HEK293 (cell line): ENCODE measurements around the gene SLC34A3.
A peak's percentile ranks its signal among the peaks of the same experiment; 100 is the strongest.

Experiments
- KLF16 ChIP-seq: fragments of 450-650 bp; formaldehyde crosslinking; IDR thresholded peaks from 2 replicates; pipeline ENCODE4 v1.5.1; 2017; ENCODE audit warnings: missing biosample characterization, missing genetic modification characterization
- KLF9 ChIP-seq: fragments of 450-650 bp; formaldehyde crosslinking; IDR thresholded peaks from 2 replicates; pipeline ENCODE4 v1.5.1; 2016; ENCODE audit warnings: missing biosample characterization, missing genetic modification characterization, low read depth
- RBAK ChIP-seq: fragments of 450-650 bp; formaldehyde crosslinking; IDR thresholded peaks from 2 replicates; pipeline ENCODE4 v1.5.1; 2016; ENCODE audit warnings: missing biosample characterization, missing genetic modification characterization
- SCRT1 ChIP-seq: fragments of 450-650 bp; formaldehyde crosslinking; IDR thresholded peaks from 2 replicates; pipeline ENCODE4 v1.5.1; 2016; ENCODE audit warnings: missing biosample characterization, missing genetic modification characterization, borderline replicate concordance
- SCRT2 ChIP-seq: fragments of 450-650 bp; formaldehyde crosslinking; IDR thresholded peaks from 2 replicates; pipeline ENCODE4 v1.5.1; 2016; ENCODE audit warnings: missing biosample characterization, missing genetic modification characterization
- ZNF214 ChIP-seq: fragments of 450-650 bp; formaldehyde crosslinking; IDR thresholded peaks from 2 replicates; pipeline ENCODE4 v1.5.1; 2017; ENCODE audit warnings: missing biosample characterization, mild to moderate bottlenecking, missing genetic modification characterization, borderline replicate concordance
- ZNF221 ChIP-seq: fragments of 450-650 bp; formaldehyde crosslinking; IDR thresholded peaks from 2 replicates; pipeline ENCODE4 v1.5.1; 2017; ENCODE audit warnings: missing biosample characterization, missing genetic modification characterization, borderline replicate concordance
- ZNF266 ChIP-seq: fragments of 450-650 bp; formaldehyde crosslinking; IDR thresholded peaks from 2 replicates; pipeline ENCODE4 v1.5.1; 2016; ENCODE audit warnings: missing biosample characterization, missing genetic modification characterization, low read depth
- ZNF341 ChIP-seq: fragments of 450-650 bp; formaldehyde crosslinking; IDR thresholded peaks from 2 replicates; pipeline ENCODE4; 2016; ENCODE audit warnings: low read depth, missing biosample characterization, missing genetic modification characterization
- ZNF391 ChIP-seq: fragments of 450-650 bp; formaldehyde crosslinking; IDR thresholded peaks from 2 replicates; pipeline ENCODE4 v1.5.1; 2016; ENCODE audit warnings: low read depth, missing biosample characterization, missing genetic modification characterization, borderline replicate concordance
- ZNF423 ChIP-seq: fragments of 450-650 bp; formaldehyde crosslinking; IDR thresholded peaks from 2 replicates; pipeline ENCODE4 v1.5.1; 2016; ENCODE audit warnings: missing biosample characterization, missing genetic modification characterization
- ZNF426 ChIP-seq: fragments of 450-650 bp; formaldehyde crosslinking; IDR thresholded peaks from 2 replicates; pipeline ENCODE4 v1.5.1; 2017; ENCODE audit warnings: missing biosample characterization, missing genetic modification characterization, mild to moderate bottlenecking, inconsistent platforms, moderate library complexity
- ZNF473 ChIP-seq: fragments of 450-650 bp; formaldehyde crosslinking; IDR thresholded peaks from 2 replicates; pipeline ENCODE4 v1.5.1; 2017; ENCODE audit warnings: missing biosample characterization, missing genetic modification characterization
- ZNF548 ChIP-seq: fragments of 450-650 bp; formaldehyde crosslinking; IDR thresholded peaks from 2 replicates; pipeline ENCODE4 v1.5.1; 2016; ENCODE audit warnings: missing biosample characterization, missing genetic modification characterization
- ZNF660 ChIP-seq: fragments of 450-650 bp; IDR thresholded peaks from 2 replicates; pipeline ENCODE4 v1.5.1; 2018; ENCODE audit warnings: missing biosample characterization, mild to moderate bottlenecking, missing genetic modification characterization
- ZNF664 ChIP-seq: fragments of 450-650 bp; formaldehyde crosslinking; IDR thresholded peaks from 2 replicates; pipeline ENCODE4 v1.5.1; 2016; ENCODE audit warnings: missing biosample characterization, missing genetic modification characterization
- ZNF670 ChIP-seq: fragments of 450-650 bp; formaldehyde crosslinking; IDR thresholded peaks from 2 replicates; pipeline ENCODE4 v1.5.1; 2016; ENCODE audit warnings: missing biosample characterization, missing genetic modification characterization, low read depth
- ZNF747 ChIP-seq: fragments of 450-650 bp; formaldehyde crosslinking; IDR thresholded peaks from 2 replicates; pipeline ENCODE4 v1.5.1; 2016; ENCODE audit warnings: missing biosample characterization, missing genetic modification characterization
- ZNF76 ChIP-seq: fragments of 450-650 bp; formaldehyde crosslinking; IDR thresholded peaks from 2 replicates; pipeline ENCODE4; 2016; ENCODE audit warnings: low read depth, missing biosample characterization, missing genetic modification characterization, borderline replicate concordance
- ZNF768 ChIP-seq: fragments of 450-650 bp; formaldehyde crosslinking; IDR thresholded peaks from 2 replicates; pipeline ENCODE4 v1.5.1; 2018; ENCODE audit warnings: missing biosample characterization, mild to moderate bottlenecking, missing genetic modification characterization
- ZSCAN18 ChIP-seq: fragments of 450-650 bp; formaldehyde crosslinking; IDR thresholded peaks from 2 replicates; pipeline ENCODE4 v1.5.1; 2016; ENCODE audit warnings: missing biosample characterization, missing genetic modification characterization
- TF ChIP-seq, protein P1 (sequence below): fragments of 450-650 bp; formaldehyde crosslinking; IDR thresholded peaks from 2 replicates; pipeline ENCODE4 v1.5.1; 2016; ENCODE audit warnings: missing biosample characterization, missing genetic modification characterization
- TF ChIP-seq, protein P2 (sequence below): fragments of 450-650 bp; formaldehyde crosslinking; IDR thresholded peaks from 2 replicates; pipeline ENCODE4 v1.5.1; 2017; ENCODE audit warnings: missing biosample characterization, missing genetic modification characterization
- TF ChIP-seq, protein P3 (sequence below): fragments of 450-650 bp; formaldehyde crosslinking; IDR thresholded peaks from 2 replicates; pipeline ENCODE4; 2016; ENCODE audit warnings: missing biosample characterization, missing genetic modification characterization
- TF ChIP-seq, protein P4 (sequence below): fragments of 450-650 bp; formaldehyde crosslinking; IDR thresholded peaks from 2 replicates; pipeline ENCODE4 v1.5.1; 2017; ENCODE audit warnings: missing biosample characterization, missing genetic modification characterization
- TF ChIP-seq, protein P5 (sequence below): fragments of 450-650 bp; formaldehyde crosslinking; IDR thresholded peaks from 2 replicates; pipeline ENCODE4 v1.5.1; 2017; ENCODE audit warnings: missing biosample characterization, missing genetic modification characterization
- TF ChIP-seq, protein P6 (sequence below): fragments of 450-650 bp; formaldehyde crosslinking; IDR thresholded peaks from 2 replicates; pipeline ENCODE4 v1.5.1; 2016; ENCODE audit warnings: missing biosample characterization, missing genetic modification characterization

Gene SLC34A3

DNA sequence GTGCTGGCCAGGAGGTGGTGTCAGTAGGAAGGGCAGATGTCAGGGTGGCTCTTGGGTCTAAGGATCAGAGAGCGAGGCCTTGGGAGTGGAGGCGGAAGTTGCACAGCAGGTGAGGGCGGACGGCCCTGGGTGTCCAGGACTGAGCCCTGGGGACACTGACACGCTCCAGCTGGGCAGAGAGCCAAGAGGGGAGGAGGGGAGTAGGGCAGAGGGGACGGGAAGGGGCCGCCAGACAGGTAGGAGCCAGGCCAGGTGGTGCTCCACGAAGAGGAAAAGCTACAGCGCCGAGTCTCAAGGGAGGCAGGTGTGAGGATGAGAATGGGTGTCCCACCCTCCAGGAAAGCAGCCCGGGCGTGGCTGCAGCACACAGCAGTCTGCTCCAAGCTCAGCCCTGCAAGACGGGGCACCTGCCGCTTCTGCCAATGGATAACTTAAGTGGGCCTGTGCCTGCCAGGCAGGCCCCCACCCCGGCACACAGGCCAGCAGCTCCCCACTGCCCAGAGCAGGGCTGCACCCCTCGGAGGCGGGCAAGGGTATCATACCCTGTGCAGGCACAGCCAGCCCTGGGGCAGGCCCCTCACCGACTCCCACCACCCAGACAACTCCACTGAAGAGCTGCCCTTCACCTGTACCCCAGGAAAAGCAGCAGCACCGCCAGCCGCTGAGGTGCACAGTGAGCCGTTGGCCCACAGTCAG, 35.0 kb upstream of the SLC34A3 start (continued):
- peak; percentile 74 for TF ChIP-seq SCRT2 (tag by site-specific recombination)
- no peak for TF ChIP-seq ZNF660
- no peak for TF ChIP-seq KLF9
- TF ChIP-seq, protein P1, sequence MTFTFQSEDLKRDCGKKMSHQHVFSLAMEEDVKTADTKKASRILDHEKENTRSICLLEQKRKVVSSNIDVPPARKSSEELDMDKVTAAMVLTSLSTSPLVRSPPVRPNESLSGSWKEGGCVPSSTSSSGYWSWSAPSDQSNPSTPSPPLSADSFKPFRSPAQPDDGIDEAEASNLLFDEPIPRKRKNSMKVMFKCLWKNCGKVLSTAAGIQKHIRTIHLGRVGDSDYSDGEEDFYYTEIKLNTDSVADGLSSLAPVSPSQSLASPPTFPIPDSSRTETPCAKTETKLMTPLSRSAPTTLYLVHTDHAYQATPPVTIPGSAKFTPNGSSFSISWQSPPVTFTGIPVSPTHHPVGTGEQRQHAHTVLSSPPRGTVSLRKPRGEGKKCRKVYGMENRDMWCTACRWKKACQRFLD (tag by site-specific recombination) = no peak
- no peak for TF ChIP-seq ZNF391 (tag by site-specific recombination)
- no peak for TF ChIP-seq ZSCAN18 (tag by site-specific recombination)
- no peak for TF ChIP-seq ZNF214 (tag by site-specific recombination)
- TF ChIP-seq ZNF266 (tag by site-specific recombination) = no peak
- no peak for TF ChIP-seq ZNF426 (tag by site-specific recombination)
- no peak for TF ChIP-seq ZNF670 (tag by site-specific recombination)
- no peak for TF ChIP-seq ZNF747 (tag by site-specific recombination)
- TF ChIP-seq, protein P2, sequence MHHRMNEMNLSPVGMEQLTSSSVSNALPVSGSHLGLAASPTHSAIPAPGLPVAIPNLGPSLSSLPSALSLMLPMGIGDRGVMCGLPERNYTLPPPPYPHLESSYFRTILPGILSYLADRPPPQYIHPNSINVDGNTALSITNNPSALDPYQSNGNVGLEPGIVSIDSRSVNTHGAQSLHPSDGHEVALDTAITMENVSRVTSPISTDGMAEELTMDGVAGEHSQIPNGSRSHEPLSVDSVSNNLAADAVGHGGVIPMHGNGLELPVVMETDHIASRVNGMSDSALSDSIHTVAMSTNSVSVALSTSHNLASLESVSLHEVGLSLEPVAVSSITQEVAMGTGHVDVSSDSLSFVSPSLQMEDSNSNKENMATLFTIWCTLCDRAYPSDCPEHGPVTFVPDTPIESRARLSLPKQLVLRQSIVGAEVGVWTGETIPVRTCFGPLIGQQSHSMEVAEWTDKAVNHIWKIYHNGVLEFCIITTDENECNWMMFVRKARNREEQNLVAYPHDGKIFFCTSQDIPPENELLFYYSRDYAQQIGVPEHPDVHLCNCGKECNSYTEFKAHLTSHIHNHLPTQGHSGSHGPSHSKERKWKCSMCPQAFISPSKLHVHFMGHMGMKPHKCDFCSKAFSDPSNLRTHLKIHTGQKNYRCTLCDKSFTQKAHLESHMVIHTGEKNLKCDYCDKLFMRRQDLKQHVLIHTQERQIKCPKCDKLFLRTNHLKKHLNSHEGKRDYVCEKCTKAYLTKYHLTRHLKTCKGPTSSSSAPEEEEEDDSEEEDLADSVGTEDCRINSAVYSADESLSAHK = no peak
- no peak for TF ChIP-seq ZNF548 (tag by site-specific recombination)
- 0 out of 2 replicates have a peak, but pooled peaks have one; percentile 22 for TF ChIP-seq SCRT1 (tag by site-specific recombination)
- TF ChIP-seq ZNF423 (tag by site-specific recombination) = peak; percentile 86; the same call in 1 of the 2 replicates
- TF ChIP-seq ZNF221 = no peak
- TF ChIP-seq RBAK = no peak
- no peak for TF ChIP-seq KLF16
- no peak for TF ChIP-seq ZNF664 (tag by site-specific recombination)
- TF ChIP-seq, protein P3, sequence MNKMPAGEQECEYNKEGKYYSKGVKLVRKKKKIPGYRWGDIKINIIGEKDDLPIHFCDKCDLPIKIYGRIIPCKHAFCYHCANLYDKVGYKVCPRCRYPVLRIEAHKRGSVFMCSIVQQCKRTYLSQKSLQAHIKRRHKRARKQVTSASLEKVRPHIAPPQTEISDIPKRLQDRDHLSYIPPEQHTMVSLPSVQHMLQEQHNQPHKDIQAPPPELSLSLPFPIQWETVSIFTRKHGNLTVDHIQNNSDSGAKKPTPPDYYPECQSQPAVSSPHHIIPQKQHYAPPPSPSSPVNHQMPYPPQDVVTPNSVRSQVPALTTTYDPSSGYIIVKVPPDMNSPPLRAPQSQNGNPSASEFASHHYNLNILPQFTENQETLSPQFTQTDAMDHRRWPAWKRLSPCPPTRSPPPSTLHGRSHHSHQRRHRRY (tag by site-specific recombination) = no peak
- TF ChIP-seq, protein P4, sequence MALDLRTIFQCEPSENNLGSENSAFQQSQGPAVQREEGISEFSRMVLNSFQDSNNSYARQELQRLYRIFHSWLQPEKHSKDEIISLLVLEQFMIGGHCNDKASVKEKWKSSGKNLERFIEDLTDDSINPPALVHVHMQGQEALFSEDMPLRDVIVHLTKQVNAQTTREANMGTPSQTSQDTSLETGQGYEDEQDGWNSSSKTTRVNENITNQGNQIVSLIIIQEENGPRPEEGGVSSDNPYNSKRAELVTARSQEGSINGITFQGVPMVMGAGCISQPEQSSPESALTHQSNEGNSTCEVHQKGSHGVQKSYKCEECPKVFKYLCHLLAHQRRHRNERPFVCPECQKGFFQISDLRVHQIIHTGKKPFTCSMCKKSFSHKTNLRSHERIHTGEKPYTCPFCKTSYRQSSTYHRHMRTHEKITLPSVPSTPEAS (tag by site-specific recombination) = no peak
- TF ChIP-seq, protein P5, sequence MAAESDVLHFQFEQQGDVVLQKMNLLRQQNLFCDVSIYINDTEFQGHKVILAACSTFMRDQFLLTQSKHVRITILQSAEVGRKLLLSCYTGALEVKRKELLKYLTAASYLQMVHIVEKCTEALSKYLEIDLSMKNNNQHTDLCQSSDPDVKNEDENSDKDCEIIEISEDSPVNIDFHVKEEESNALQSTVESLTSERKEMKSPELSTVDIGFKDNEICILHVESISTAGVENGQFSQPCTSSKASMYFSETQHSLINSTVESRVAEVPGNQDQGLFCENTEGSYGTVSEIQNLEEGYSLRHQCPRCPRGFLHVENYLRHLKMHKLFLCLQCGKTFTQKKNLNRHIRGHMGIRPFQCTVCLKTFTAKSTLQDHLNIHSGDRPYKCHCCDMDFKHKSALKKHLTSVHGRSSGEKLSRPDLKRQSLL (tag by site-specific recombination) = no peak
- TF ChIP-seq ZNF473 (tag by site-specific recombination) = no peak
- TF ChIP-seq ZNF76 (tag by site-specific recombination) = no peak
- no peak for TF ChIP-seq ZNF768 (tag by site-specific recombination)
- TF ChIP-seq, protein P6, sequence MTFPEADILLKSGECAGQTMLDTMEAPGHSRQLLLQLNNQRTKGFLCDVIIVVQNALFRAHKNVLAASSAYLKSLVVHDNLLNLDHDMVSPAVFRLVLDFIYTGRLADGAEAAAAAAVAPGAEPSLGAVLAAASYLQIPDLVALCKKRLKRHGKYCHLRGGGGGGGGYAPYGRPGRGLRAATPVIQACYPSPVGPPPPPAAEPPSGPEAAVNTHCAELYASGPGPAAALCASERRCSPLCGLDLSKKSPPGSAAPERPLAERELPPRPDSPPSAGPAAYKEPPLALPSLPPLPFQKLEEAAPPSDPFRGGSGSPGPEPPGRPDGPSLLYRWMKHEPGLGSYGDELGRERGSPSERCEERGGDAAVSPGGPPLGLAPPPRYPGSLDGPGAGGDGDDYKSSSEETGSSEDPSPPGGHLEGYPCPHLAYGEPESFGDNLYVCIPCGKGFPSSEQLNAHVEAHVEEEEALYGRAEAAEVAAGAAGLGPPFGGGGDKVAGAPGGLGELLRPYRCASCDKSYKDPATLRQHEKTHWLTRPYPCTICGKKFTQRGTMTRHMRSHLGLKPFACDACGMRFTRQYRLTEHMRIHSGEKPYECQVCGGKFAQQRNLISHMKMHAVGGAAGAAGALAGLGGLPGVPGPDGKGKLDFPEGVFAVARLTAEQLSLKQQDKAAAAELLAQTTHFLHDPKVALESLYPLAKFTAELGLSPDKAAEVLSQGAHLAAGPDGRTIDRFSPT (tag by site-specific recombination) = peak; percentile 28; the same call in 1 of the 2 replicates
- TF ChIP-seq ZNF341 = no peak
